ENCODE data around the gene TAF11L3. TPM values are rescaled to one million over a fixed set of nuclear protein-coding genes. Genes with fewer than 3 reads are reported as not detected.
"Not testable (repeated sequence)": the region's sequence is repeated elsewhere in the genome, so short reads cannot be mapped to it uniquely, and the experiment has no call there.

Gene TAF11L3
- total RNA-seq, 2 experiments from 2014 or later = not detected

GRCh38 chr5:17511775-17512325 is 6.3 kb upstream of the TAF11L3 start:
- Mint-ChIP-seq H3K4me3 (no peak overlapping the region), H3K27ac (no peak overlapping the region), H3K36me3 (no peaks in the 10 kb centered on the region), H3K27me3 (no peaks in the 10 kb centered on the region), H3K4me1 (ENCODE audit: low read depth) (no peaks in the 10 kb centered on the region), H3K9me3 (peaks cover 7% of the 10 kb centered on the region)
- DNase-seq = no peak
- intact Hi-C loops (cut with micrococcal nuclease) = no loop called here
- ChIA-PET CTCF (no interaction called here), POLR2A (no interaction called here)

DNA sequence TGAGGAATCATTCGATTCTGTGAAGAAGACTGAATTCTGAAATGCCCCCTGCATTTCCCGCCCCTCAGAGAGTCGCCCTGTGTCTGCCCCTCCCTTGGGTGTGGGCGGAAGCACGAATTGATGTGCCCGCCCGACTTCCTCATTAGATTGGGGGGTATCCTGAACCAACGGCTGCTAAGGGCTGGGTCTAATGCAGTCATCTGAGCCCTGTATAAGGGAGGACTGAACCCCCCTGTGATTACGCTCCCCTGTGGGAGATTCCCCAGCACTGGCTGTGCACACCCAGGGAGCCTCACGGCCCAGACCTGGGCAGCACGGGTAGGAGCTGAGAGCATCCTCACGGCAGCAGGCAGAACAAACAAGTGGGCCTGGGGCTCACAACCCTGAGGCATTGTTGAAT is 641 bp upstream of the TAF11L3 start:
- intact Hi-C loops (cut with micrococcal nuclease); POLR2A ChIA-PET; H3K27ac Mint-ChIP-seq; H3K4me3 Mint-ChIP-seq; H3K36me3 Mint-ChIP-seq; H3K4me1 Mint-ChIP-seq (ENCODE audit: low read depth); CTCF ChIA-PET; H3K9me3 Mint-ChIP-seq; H3K27me3 Mint-ChIP-seq: not testable (repeated sequence)
- peak; percentile 9 for DNase-seq

DNA sequence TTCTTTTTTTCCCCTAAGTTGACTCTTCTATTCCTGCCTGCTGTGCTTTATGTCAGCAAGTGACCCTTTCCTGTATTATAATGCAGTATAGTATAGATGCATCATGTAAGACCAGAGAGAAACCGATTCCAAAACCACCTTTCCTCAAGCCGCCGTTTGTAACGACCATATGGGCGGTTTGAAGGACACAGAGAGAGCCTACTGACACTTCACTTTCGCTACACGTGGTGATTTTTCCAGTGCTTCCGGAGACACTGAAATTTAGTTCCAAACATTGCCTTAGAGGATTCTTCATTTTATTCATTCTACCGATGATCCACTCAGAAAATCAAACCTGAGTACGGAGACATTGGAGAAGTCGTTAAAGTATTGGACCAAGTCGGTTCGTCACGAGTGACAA is 1.3 kb downstream of the TAF11L3 start:
- POLR2A ChIA-PET = not testable (repeated sequence)

DNA sequence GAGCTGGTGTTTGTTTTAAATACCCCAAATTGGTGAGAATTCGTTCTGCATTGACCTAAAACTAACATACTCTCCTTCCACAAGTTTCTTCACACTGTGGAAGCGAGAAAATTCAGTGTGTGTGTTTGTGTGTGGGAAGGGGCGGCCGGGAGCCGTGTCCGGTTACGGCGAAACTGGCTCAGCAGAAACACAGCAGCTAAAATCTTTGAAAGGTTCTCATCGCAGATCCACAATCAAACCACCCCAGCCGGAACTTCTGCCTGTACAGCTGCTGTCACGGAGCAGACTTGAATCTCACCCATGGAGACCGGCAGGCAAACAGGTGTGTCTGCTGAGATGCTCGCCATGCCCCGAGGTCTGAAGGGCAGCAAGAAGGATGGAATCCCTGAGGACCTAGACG is 3.3 kb downstream of the TAF11L3 start, which contains the start of gene TAF11L4:
TSS of gene TAF11L4 (plus strand) at position 301 of the 400 bp plus-strand sequence.
- H3K36me3 Mint-ChIP-seq; H3K27ac Mint-ChIP-seq; H3K4me3 Mint-ChIP-seq; DNase-seq; POLR2A ChIA-PET; intact Hi-C loops (cut with micrococcal nuclease); H3K4me1 Mint-ChIP-seq (ENCODE audit: low read depth); CTCF ChIA-PET; H3K9me3 Mint-ChIP-seq; H3K27me3 Mint-ChIP-seq: not testable (repeated sequence)

More for the DNA sequence above, 1.3 kb downstream of the TAF11L3 start:
- H3K27me3 Mint-ChIP-seq; intact Hi-C loops (cut with micrococcal nuclease); H3K9me3 Mint-ChIP-seq; H3K4me1 Mint-ChIP-seq (ENCODE audit: low read depth); H3K36me3 Mint-ChIP-seq; H3K27ac Mint-ChIP-seq; CTCF ChIA-PET; H3K4me3 Mint-ChIP-seq; DNase-seq: not testable (repeated sequence)

DNA sequence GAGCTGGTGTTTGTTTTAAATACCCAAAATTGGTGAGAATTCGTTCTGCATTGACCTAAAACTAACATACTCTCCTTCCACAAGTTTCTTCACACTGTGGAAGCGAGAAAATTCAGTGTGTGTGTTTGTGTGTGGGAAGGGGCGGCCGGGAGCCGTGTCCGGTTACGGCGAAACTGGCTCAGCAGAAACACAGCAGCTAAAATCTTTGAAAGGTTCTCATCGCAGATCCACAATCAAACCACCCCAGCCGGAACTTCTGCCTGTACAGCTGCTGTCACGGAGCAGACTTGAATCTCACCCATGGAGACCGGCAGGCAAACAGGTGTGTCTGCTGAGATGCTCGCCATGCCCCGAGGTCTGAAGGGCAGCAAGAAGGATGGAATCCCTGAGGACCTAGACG is 6.8 kb downstream of the TAF11L3 start, which contains the start of gene TAF11L5:
TSS of gene TAF11L5 (plus strand) at position 301 of the 400 bp plus-strand sequence.
- CTCF ChIA-PET; POLR2A ChIA-PET; DNase-seq; H3K4me3 Mint-ChIP-seq; intact Hi-C loops (cut with micrococcal nuclease); H3K27me3 Mint-ChIP-seq; H3K4me1 Mint-ChIP-seq (ENCODE audit: low read depth); H3K36me3 Mint-ChIP-seq; H3K27ac Mint-ChIP-seq; H3K9me3 Mint-ChIP-seq: not testable (repeated sequence)

- DNase-seq = peak; percentile 9
Measured at GRCh38 chr5:17526504-17526903, 8.3 kb downstream of the TAF11L3 start.

GRCh38 chr5:17528369-17528768 is 10.2 kb downstream of the TAF11L3 start, which contains the start of gene TAF11L6:
Gene TAF11L6, plus strand, starts transcription at chr5:17528669.
- H3K27me3 Mint-ChIP-seq; H3K36me3 Mint-ChIP-seq; H3K27ac Mint-ChIP-seq; H3K9me3 Mint-ChIP-seq; H3K4me1 Mint-ChIP-seq (ENCODE audit: low read depth); CTCF ChIA-PET; DNase-seq; H3K4me3 Mint-ChIP-seq; intact Hi-C loops (cut with micrococcal nuclease); POLR2A ChIA-PET: not testable (repeated sequence)

More at GRCh38 chr5:17526504-17526903, 8.3 kb downstream of the TAF11L3 start:
- H3K27me3 Mint-ChIP-seq; CTCF ChIA-PET; H3K4me3 Mint-ChIP-seq; H3K9me3 Mint-ChIP-seq; H3K4me1 Mint-ChIP-seq (ENCODE audit: low read depth); POLR2A ChIA-PET; H3K27ac Mint-ChIP-seq; H3K36me3 Mint-ChIP-seq; intact Hi-C loops (cut with micrococcal nuclease): not testable (repeated sequence)

Other genes starting within 250 kb of the TAF11L3 start
- gene TAF11L2, start 20.1 kb upstream of the TAF11L3 start, total RNA-seq = not detected
- gene TAF11L4, start 3.4 kb downstream of the TAF11L3 start, total RNA-seq = not detected
- gene TAF11L5, start 6.9 kb downstream of the TAF11L3 start, total RNA-seq = not detected
- not detected for gene TAF11L6, start 10.3 kb downstream of the TAF11L3 start, total RNA-seq
- gene TAF11L7, start 67.4 kb downstream of the TAF11L3 start, total RNA-seq = not detected
- not detected for gene TAF11L8, start 72.6 kb downstream of the TAF11L3 start, total RNA-seq
- not detected for gene TAF11L9, start 76.0 kb downstream of the TAF11L3 start, total RNA-seq
- not detected for gene TAF11L10, start 79.5 kb downstream of the TAF11L3 start, total RNA-seq
- gene TAF11L11, start 85.8 kb downstream of the TAF11L3 start, total RNA-seq = not detected
- not detected for gene TAF11L12, start 92.0 kb downstream of the TAF11L3 start, total RNA-seq
- gene TAF11L13, start 113.7 kb downstream of the TAF11L3 start, total RNA-seq = not detected
- gene TAF11L14, start 116.1 kb downstream of the TAF11L3 start, total RNA-seq = not detected